GM12865 (cell line): Measurements from ENCODE around the gene IL4I1.

Experiments used
- DNase-seq: peaks from one replicate; pipeline ENCODE4 v3.0.0; 2010; ENCODE audit warnings: low read depth
- H3K4me3 ChIP-seq: 2 replicates; pipeline ENCODE4 v1.5.1; 2011; ENCODE audit warnings: mild to moderate bottlenecking, low read depth, low read length, control low read depth
- TF ChIP-seq, protein P1 (sequence below): IDR thresholded peaks from 2 replicates; pipeline ENCODE4 v1.5.1; 2011; ENCODE audit warnings: low read length, control low read depth, low read depth, inconsistent platforms; ENCODE audit not compliant: insufficient read depth; ENCODE audit errors: missing control alignments

Gene IL4I1

DNA sequence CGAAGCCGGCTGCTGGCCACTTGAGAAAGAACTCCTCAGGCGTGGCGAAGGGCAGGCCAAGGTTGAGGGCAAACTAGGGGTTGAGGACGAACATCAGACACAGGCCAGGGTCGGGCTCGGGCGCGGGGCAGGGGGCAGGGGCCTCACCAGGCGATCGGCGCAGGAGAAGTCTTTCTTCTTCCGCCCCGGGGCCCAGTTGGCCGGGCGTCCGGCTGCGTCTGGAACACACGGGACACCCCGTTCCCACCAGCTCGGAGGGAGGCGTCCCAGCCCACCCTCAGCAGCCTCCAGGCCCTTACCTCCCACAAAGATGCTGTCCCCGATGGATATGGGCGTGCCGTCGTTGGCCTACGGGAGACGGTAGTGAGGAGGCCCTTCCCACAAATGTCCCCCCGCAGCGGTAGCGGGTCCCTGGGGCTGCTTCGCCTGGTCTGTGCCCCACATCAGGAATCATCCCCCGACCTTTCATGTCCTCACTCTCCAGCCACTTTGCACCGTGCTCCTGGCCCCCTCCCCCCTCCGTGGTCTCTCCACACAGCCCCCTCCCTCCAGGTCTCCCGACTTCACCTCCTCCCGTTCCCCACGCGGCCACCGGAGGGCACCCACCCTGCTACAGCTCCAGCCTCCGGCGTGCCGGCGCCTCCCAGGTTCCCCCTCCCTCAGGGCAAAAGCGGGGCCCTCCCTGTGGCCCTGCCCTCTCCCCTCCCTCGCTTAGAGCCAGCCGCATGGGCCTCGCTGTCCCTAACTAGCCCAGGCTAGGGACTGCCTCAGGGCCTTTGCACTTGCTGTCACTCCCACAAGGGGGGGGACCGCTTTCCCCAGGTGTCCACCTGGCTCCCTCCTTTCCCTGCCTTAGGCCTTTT lies 34.1 kb downstream of the IL4I1 start:
- DNase-seq: peak; percentile 21
- TF ChIP-seq, protein P1, sequence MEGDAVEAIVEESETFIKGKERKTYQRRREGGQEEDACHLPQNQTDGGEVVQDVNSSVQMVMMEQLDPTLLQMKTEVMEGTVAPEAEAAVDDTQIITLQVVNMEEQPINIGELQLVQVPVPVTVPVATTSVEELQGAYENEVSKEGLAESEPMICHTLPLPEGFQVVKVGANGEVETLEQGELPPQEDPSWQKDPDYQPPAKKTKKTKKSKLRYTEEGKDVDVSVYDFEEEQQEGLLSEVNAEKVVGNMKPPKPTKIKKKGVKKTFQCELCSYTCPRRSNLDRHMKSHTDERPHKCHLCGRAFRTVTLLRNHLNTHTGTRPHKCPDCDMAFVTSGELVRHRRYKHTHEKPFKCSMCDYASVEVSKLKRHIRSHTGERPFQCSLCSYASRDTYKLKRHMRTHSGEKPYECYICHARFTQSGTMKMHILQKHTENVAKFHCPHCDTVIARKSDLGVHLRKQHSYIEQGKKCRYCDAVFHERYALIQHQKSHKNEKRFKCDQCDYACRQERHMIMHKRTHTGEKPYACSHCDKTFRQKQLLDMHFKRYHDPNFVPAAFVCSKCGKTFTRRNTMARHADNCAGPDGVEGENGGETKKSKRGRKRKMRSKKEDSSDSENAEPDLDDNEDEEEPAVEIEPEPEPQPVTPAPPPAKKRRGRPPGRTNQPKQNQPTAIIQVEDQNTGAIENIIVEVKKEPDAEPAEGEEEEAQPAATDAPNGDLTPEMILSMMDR: peak; percentile 16
- no peak overlapping the region for H3K4me3 ChIP-seq

DNA sequence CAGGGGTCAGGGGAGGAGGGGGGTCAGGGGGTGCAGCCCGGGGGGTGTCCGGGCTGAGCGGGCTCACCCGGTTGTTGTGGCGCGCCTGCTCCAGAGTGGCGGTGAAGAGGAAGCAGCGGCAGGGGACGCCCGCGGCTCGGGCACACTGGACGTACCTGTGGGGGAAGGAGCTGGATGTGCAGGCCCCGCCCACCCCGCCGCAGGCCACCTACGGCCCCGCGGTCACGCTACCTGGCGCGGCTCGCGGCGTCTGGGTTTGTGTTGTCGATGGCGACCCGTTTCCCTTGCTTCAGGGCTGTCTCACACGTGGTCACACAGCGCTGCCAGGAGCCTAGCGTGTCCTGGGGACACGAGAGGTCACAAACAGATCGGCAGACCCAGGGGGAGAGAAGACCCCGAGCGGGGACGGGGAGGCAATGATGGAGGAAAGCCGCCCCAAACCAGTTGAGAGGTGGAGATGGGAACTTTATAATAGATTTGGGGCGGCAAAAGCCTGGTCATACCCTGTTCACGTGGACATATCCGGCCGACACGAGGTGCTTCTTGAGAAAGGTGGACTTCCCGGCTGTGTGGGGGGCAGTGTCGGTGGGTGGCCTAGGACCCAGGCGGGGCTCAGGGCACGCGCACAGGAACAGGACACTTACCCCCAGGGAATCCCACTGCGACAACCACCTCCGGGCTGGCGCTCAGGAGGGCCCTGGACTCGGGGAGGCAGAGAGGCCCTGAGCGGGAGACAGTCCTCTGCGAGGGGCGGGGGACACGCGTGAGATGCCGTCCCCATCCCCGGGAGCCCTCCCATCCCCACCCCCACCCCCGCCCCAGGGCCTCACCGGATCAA lies 34.9 kb downstream of the IL4I1 start:
- peak; percentile 5 for DNase-seq
- TF ChIP-seq, protein P1: no peak

DNA sequence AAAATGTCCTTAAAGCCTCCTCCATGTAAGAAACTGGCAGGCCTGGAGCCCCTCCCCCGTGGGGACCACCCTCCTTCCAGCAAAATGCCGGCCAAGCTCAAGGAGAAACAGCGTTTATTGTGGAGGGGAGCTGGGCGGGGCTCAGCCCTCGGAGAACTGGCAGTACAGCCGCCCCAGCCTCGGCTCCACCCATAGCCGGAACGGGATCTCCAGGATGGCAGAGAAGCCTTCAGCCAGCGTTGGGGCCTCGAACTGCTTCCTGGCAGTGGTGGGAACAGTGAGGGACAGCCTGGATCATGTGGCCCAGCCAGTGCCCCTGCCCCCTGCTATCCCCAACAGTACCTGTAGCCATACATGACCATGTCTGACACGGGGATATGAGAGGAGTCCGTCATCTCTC lies 35.6 kb downstream of the IL4I1 start:
- no peak overlapping the region for H3K4me3 ChIP-seq
- DNase-seq: peak; percentile 4
- TF ChIP-seq, protein P1: no peak

More for the DNA sequence above, 34.9 kb downstream of the IL4I1 start:
- no peak overlapping the region for H3K4me3 ChIP-seq

DNA sequence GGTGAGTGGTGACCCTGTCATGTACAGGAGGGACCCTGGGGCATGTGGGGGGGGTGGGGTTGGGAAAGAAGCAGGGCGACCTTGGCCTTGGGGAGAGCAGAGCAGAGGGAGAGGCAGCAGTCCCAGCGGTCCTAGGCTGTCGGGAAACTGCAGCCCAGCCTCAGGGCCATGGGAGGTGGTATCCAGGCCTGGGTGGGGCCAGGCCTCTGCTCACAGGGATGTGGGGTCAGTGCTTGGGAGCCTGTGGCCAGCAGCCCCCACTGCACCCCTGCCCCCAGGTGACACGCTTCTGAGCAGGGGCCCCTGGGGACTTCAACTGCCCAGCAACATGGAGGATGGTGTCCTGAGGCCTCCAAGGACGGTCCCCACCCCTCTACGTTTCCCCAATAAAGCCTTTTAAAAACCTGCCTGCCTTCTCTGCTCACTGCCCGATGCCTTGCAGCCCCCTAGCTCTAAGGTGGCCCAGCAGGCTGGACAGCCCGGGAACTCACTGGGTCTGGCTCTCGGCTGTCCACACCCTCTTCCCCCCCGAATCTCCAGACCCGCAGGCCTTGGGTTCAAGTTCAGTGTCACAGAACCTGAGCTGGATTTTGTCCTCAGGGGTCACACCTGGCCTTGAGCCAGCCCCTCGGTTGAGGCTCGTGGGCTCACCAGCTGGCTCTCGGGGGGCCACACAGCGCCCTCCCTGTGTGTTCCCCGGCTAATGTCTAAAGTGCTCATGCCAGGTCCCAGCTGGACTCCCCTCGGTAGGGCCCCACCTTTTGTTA lies 36.2 kb downstream of the IL4I1 start:
- DNase-seq: peak; percentile 3
- no peak overlapping the region for H3K4me3 ChIP-seq
- TF ChIP-seq, protein P1: no peak

DNA sequence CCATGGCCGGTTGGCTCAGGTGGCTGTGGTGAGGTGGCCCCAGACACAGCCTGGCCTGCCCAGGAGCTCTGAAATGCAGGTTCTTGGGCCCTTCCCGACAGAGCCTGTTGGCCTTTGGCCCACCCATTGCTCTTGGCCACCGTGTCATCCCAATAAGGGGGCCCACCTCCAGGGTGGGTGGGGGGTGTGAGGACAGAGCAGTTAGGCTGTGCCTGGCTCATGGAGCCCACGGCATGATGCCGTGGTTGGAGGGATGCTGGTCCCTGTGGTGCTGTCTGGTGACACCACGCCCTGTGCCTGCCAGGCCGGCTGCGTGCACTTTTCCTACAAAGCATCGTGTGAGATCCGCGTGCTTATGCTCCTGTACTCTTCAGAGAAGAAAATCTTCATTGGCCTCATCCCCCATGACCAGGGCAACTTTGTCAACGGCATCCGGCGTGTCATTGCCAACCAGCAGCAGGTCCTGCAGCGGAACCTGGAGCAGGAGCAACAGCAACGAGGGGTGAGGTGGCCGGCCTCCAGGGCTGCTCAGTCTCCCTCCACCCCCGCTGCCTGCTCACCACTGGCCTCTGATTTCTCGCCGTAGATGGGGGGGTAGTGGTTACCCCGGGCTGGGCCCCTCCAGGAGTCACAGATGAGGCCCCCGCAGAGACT lies 36.9 kb downstream of the IL4I1 start:
- TF ChIP-seq, protein P1: no peak
- DNase-seq: peak; percentile 2
- no peak overlapping the region for H3K4me3 ChIP-seq
